CD14-positive monocyte (primary cell): ENCODE results near the gene CXCR1. TPM values are rescaled to one million over a fixed set of nuclear protein-coding genes. Genes with fewer than 3 reads are reported as not detected.

Source experiments
- DNase-seq, 3 donors: peaks; one replicate each; pipeline ENCODE4 v3.0.0-alpha.2; 2011 to 2022
- H2AFZ ChIP-seq: 2 replicates; pipeline ENCODE4 v1.6.0; 2012; ENCODE audit warnings: mild to moderate bottlenecking, low read depth, low read length, inconsistent platforms; ENCODE audit not compliant: insufficient read depth, poor library complexity, severe bottlenecking
- H3K27ac ChIP-seq, 2 donors: 1 replicate in 1 of 2; 2 replicates in 1 of 2; pipeline ENCODE4 v1.5.1; 2012 to 2013; ENCODE audit warnings: low read length in 2 of 2, control low read depth in 1 of 2, inconsistent platforms in 1 of 2, low read depth in 1 of 2, mild to moderate bottlenecking in 1 of 2
- H3K27me3 ChIP-seq, 2 donors: one replicate each; pipeline versions ENCODE4 v1.6.0 to v1.6.1; 2011 to 2013; ENCODE audit warnings: low read length in 2 of 2; ENCODE audit not compliant: control insufficient read depth in 2 of 2, insufficient read depth in 2 of 2
- H3K36me3 ChIP-seq, 2 donors: replicated peaks in 1 of 2; 1 replicate in 1 of 2; 2 replicates in 1 of 2; pipeline versions ENCODE4 v1.5.1 to v1.6.1; 2012 to 2013; ENCODE audit warnings: low read length in 2 of 2, control low read depth in 1 of 2, inconsistent platforms in 1 of 2, mild to moderate bottlenecking in 1 of 2; ENCODE audit not compliant: insufficient read depth in 2 of 2, control insufficient read depth in 1 of 2
- H3K4me1 ChIP-seq, 2 donors: 1 replicate in 1 of 2; 2 replicates in 1 of 2; pipeline versions ENCODE4 v1.5.1 to v1.6.1; 2012 to 2013; ENCODE audit warnings: low read length in 2 of 2, control low read depth in 1 of 2, inconsistent platforms in 1 of 2, mild to moderate bottlenecking in 1 of 2, moderate library complexity in 1 of 2; ENCODE audit not compliant: insufficient read depth in 2 of 2, control insufficient read depth in 1 of 2
- H3K4me2 ChIP-seq: replicated peaks from 2 replicates; pipeline ENCODE3; 2012; ENCODE audit warnings: low read length, moderate library complexity, mild to moderate bottlenecking; ENCODE audit not compliant: poor library complexity, severe bottlenecking; ENCODE audit errors: extremely low read depth
- H3K4me3 ChIP-seq, 3 experiments: fragments of 200-600 bp in 1 of 3; sonication (generic) in 1 of 3; replicated peaks in 1 of 3; 1 replicate in 2 of 3; 2 replicates in 1 of 3; pipeline ENCODE4 v1.5.1; 2011 to 2013; ENCODE audit warnings: low read length in 3 of 3, mild to moderate bottlenecking in 3 of 3, control low read depth in 2 of 3, low read depth in 2 of 3, inconsistent platforms in 1 of 3, moderate library complexity in 1 of 3
- H3K79me2 ChIP-seq: 2 replicates; pipeline ENCODE4 v1.6.0; 2012; ENCODE audit warnings: mild to moderate bottlenecking, control low read depth, inconsistent platforms, low read length, moderate library complexity; ENCODE audit not compliant: insufficient read depth
- H3K9ac ChIP-seq: 2 replicates; pipeline ENCODE4 v1.6.0; 2017; ENCODE audit warnings: low read length, mild to moderate bottlenecking; ENCODE audit not compliant: insufficient read depth, poor library complexity, severe bottlenecking
- H3K9me3 ChIP-seq, 2 donors: replicated peaks in 1 of 2; 1 replicate in 1 of 2; 2 replicates in 1 of 2; pipeline versions ENCODE4 v1.5.1 to v1.6.1; 2012 to 2013; ENCODE audit warnings: low read length in 2 of 2, control low read depth in 1 of 2; ENCODE audit not compliant: control insufficient read depth in 1 of 2, insufficient read depth in 1 of 2
- H4K20me1 ChIP-seq: 2 replicates; pipeline ENCODE4 v1.6.0; 2012; ENCODE audit warnings: mild to moderate bottlenecking, low read length, control low read depth, moderate library complexity; ENCODE audit not compliant: insufficient read depth
- H3K27ac Mint-ChIP-seq, 7 donors: one replicate each; pipeline ENCODE4 v1.8.0; 2020; ENCODE audit warnings: mild to moderate bottlenecking in 7 of 7, mixed read lengths in 7 of 7, moderate library complexity in 6 of 7, inconsistent platforms in 2 of 7
- H3K27me3 Mint-ChIP-seq, 3 donors: one replicate each; pipeline ENCODE4 v1.8.0; 2021 to 2022; ENCODE audit warnings: low read depth in 3 of 3, mild to moderate bottlenecking in 3 of 3, mixed read lengths in 3 of 3, moderate library complexity in 3 of 3, inconsistent platforms in 1 of 3
- H3K36me3 Mint-ChIP-seq, 2 donors: one replicate each; pipeline ENCODE4 v1.8.0; 2020; ENCODE audit warnings: mixed read lengths in 2 of 2, inconsistent platforms in 1 of 2, mild to moderate bottlenecking in 1 of 2
- H3K4me1 Mint-ChIP-seq: one replicate; pipeline ENCODE4 v1.8.0; 2020; ENCODE audit warnings: mild to moderate bottlenecking, mixed read lengths
- H3K4me3 Mint-ChIP-seq, 2 donors: one replicate each; pipeline ENCODE4 v1.8.0; 2020; ENCODE audit warnings: mild to moderate bottlenecking in 2 of 2, mixed read lengths in 2 of 2, moderate library complexity in 1 of 2
- H3K9me3 Mint-ChIP-seq, 7 donors: one replicate each; pipeline ENCODE4 v1.8.0; 2020 to 2022; ENCODE audit warnings: mixed read lengths in 7 of 7, mild to moderate bottlenecking in 6 of 7, moderate library complexity in 6 of 7, inconsistent platforms in 2 of 7
- WGBS: methylation state at CpG from one replicate; pipeline ENCODE4 v1.1.5; 2013; ENCODE audit warnings: missing lambda C conversion rate; ENCODE audit not compliant: insufficient coverage; 5-methylcytosine and 5-hydroxymethylcytosine counted together
- intact Hi-C, 2 donors: fragments of 100-400 bp; cut with micrococcal nuclease; formaldehyde crosslinking; loops; one replicate each; pipeline versions ENCODE4 v1.15.0 to v1.15.1; 2023
- polyA plus RNA-seq, 3 donors: library from polyadenylated mRNA; depleted of rRNA in 1 of 3; unstranded in 2 of 3; stranded (reverse) in 1 of 3; fragments of 300-500 nt in 2 of 3; fragments of >200 nt in 1 of 3; fragmentation: Illumina TruSeq in 2 of 3; gene quantifications; 1 replicate in 2 of 3; 2 replicates in 1 of 3; pipeline ENCODE4 v1.2.3, GENCODE V29; 2012 to 2021
- TF ChIP-seq, protein P1 (sequence below): fragments of 200-600 bp; IDR thresholded peaks from one replicate; pipeline ENCODE4 v1.8.0; 2022; ENCODE audit warnings: antibody characterized with exemption, mild to moderate bottlenecking

Gene CXCR1
- polyA plus RNA-seq, 3 donors = 0.44 to 2.4 (median 0.59) TPM

DNA sequence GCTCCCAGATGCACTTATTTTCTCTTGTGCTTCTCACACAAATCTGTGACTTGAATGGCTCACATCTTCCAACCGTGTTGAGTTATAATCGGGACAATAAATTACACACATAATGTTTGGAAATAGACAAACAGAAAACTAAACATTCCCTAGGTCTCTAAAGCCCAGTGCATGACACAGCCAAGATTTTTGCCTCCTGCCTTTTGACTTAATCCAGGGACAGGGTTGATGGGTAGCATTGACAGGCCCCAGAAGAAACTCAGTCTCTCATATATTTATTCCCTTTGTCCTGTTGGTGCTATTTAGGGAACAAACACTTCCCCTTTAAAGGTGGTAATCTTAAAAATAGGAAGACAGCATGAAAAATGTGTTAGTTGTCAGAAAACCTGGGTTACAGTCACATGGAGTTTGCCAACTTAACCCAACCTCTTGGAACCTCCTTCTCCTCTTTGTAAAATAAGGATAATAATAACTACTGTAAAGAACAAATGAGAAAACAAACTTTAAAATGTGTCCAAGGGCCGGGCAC is 26.2 kb upstream of the CXCR1 start:
- Mint-ChIP-seq H3K27ac (peak overlapping the region in 3 of 7 donors; percentile 55 to 72 (median 68)), H3K4me3 (no peak overlapping the region), H3K27me3 (peaks cover 0 to 4% (median 1%) of the 10 kb centered on the region in 3 donors), H3K4me1 (peaks cover 27% of the 10 kb centered on the region), H3K9me3 (peaks cover 0 to 3% (median 0%) of the 10 kb centered on the region in 7 donors), H3K36me3 (no peaks in the 10 kb centered on the region)
- Histone ChIP-seq H3K27ac (no peak overlapping the region), H3K4me1 (peaks cover 23% of the 10 kb centered on the region in 2 donors), H3K36me3 (no peaks in the 10 kb centered on the region), H4K20me1 (no peaks in the 10 kb centered on the region), H3K79me2 (no peaks in the 10 kb centered on the region), H3K4me2 (peak overlapping the region; percentile 20), H3K9me3 (no peaks in the 10 kb centered on the region), H3K27me3 (no peaks in the 10 kb centered on the region), H2AFZ (no peak overlapping the region), H3K9ac (no peak overlapping the region), H3K4me3 (no peak overlapping the region)
- TF ChIP-seq, protein P1, sequence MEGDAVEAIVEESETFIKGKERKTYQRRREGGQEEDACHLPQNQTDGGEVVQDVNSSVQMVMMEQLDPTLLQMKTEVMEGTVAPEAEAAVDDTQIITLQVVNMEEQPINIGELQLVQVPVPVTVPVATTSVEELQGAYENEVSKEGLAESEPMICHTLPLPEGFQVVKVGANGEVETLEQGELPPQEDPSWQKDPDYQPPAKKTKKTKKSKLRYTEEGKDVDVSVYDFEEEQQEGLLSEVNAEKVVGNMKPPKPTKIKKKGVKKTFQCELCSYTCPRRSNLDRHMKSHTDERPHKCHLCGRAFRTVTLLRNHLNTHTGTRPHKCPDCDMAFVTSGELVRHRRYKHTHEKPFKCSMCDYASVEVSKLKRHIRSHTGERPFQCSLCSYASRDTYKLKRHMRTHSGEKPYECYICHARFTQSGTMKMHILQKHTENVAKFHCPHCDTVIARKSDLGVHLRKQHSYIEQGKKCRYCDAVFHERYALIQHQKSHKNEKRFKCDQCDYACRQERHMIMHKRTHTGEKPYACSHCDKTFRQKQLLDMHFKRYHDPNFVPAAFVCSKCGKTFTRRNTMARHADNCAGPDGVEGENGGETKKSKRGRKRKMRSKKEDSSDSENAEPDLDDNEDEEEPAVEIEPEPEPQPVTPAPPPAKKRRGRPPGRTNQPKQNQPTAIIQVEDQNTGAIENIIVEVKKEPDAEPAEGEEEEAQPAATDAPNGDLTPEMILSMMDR = no peak
- intact Hi-C loops = no loop called here
- peak; percentile 15 to 31 (median 17) for DNase-seq
- 70% methylated on average over 2 of the region's 3 CpGs for WGBS

DNA sequence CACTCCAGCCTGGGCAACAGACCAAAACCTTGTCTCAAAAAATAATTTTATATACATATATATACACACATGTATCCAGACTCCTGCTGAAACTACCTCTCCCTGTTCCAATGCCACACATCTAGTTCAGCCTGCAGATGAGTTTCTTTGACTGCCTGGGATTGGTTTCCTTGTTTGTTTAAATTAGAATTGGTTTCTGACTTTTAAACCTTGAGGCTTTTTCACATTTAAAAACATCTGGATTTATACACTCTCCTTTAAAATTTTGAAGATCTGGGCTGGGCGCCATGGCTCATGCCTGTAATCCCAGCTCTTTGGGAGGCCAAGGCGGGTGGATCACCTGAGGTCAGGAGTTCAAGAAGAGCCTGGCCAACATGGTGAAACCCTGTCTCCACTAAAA is 21.8 kb upstream of the CXCR1 start:
- H3K4me3 ChIP-seq = no peak overlapping the region
- H3K9ac ChIP-seq = no peak overlapping the region
- no peaks in the 10 kb centered on the region for H3K9me3 ChIP-seq
- no peaks in the 10 kb centered on the region for H3K27me3 ChIP-seq
- peak overlapping the region in 1 of 7 donors; percentile 64 for H3K27ac Mint-ChIP-seq
- H3K9me3 Mint-ChIP-seq = peaks cover 0 to 3% (median 0%) of the 10 kb centered on the region in 7 donors
- DNase-seq = no peak
- no peaks in the 10 kb centered on the region for H3K36me3 Mint-ChIP-seq
- no peak overlapping the region for H2AFZ ChIP-seq
- 80% methylated on average over 1 of the region's 2 CpGs for WGBS
- peaks cover 23% of the 10 kb centered on the region for H3K4me1 Mint-ChIP-seq
- H3K27me3 Mint-ChIP-seq = peaks cover 0 to 5% (median 3%) of the 10 kb centered on the region in 3 donors
- H3K27ac ChIP-seq = no peak overlapping the region
- no peak overlapping the region for H3K4me2 ChIP-seq
- H3K79me2 ChIP-seq = no peaks in the 10 kb centered on the region
- H3K36me3 ChIP-seq = no peaks in the 10 kb centered on the region
- no peak overlapping the region for H3K4me3 Mint-ChIP-seq
- intact Hi-C loops = loop anchor here (5.0 to 10.0 kb wide), 3 partner anchors 44 to 286 kb away; no protein-coding TSS in a partner anchor
- TF ChIP-seq, protein P1 = no peak
- H4K20me1 ChIP-seq = no peaks in the 10 kb centered on the region
- peaks cover 23 to 27% of the 10 kb centered on the region in 2 donors for H3K4me1 ChIP-seq
